ENCODE data around the gene PPP1R12B. TPM values are rescaled to one million over a fixed set of nuclear protein-coding genes. Genes with fewer than 3 reads are reported as not detected.
"Not testable (repeated sequence)": the region's sequence is repeated elsewhere in the genome, so short reads cannot be mapped to it uniquely, and the experiment has no call there.

Gene PPP1R12B
- total RNA-seq, 1 donor from 2014 or later, result 404 TPM

DNA sequence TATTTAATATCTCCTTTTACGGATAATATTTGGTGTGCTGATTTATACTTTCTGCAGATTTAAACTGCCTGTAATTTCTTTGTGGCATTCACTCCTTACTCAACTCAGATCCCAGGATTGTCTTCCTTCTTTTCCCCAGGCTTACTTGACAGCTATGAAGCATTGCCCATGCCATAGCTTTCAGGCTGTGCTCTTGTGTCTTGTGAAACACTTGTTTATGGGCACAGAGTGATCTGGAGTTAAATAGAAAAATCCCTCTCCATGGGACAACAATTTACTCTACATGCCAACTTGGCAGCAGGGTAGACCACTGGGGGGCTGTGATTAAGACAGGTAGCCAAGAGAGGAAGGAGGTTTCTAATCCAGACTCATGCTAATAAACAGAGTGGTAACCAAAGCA lies 57.4 kb downstream of the PPP1R12B start:
- Histone ChIP-seq H3K36me3 (no peaks in the 10 kb centered on the region), H3K4me1 (peaks cover 0 to 6% of the 10 kb centered on the region in 2 donors), H3K27me3 (no peaks in the 10 kb centered on the region), H3K9me3 (no peaks in the 10 kb centered on the region), H3K4me3 (no peak overlapping the region), H3K27ac (no peak overlapping the region)
- intact Hi-C loops (cut with DNase I), result no loop called here
- DNase-seq (ENCODE audit: low spot score in 2 of 2), result no peak
- TF ChIP-seq, protein P1, sequence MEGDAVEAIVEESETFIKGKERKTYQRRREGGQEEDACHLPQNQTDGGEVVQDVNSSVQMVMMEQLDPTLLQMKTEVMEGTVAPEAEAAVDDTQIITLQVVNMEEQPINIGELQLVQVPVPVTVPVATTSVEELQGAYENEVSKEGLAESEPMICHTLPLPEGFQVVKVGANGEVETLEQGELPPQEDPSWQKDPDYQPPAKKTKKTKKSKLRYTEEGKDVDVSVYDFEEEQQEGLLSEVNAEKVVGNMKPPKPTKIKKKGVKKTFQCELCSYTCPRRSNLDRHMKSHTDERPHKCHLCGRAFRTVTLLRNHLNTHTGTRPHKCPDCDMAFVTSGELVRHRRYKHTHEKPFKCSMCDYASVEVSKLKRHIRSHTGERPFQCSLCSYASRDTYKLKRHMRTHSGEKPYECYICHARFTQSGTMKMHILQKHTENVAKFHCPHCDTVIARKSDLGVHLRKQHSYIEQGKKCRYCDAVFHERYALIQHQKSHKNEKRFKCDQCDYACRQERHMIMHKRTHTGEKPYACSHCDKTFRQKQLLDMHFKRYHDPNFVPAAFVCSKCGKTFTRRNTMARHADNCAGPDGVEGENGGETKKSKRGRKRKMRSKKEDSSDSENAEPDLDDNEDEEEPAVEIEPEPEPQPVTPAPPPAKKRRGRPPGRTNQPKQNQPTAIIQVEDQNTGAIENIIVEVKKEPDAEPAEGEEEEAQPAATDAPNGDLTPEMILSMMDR (IDR thresholded peaks at IDR 0.05), result no peak

DNA sequence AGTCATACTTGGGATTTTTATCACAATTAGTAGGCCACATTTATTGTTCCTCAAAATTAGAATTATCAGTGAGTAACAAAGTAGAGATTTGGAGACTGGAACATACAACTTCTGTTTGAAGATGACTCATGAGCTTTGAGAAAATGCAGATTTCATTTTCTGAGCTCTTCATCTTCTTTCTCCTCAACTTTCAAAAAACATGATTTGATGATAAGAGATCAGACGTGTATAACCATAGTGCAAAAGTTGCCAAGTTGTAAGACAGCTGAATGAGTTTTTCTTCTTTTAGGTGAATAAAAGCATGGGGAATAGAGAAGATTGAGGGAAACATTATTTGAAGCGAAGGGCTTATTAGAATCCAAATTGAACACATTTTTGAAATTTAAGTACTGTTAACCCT lies 58.4 kb downstream of the PPP1R12B start:
- DNase-seq (ENCODE audit: low spot score in 2 of 2); H3K27me3 ChIP-seq; H3K4me3 ChIP-seq; intact Hi-C loops (cut with DNase I); H3K36me3 ChIP-seq; H3K4me1 ChIP-seq; H3K27ac ChIP-seq; H3K9me3 ChIP-seq: not testable (repeated sequence)

DNA sequence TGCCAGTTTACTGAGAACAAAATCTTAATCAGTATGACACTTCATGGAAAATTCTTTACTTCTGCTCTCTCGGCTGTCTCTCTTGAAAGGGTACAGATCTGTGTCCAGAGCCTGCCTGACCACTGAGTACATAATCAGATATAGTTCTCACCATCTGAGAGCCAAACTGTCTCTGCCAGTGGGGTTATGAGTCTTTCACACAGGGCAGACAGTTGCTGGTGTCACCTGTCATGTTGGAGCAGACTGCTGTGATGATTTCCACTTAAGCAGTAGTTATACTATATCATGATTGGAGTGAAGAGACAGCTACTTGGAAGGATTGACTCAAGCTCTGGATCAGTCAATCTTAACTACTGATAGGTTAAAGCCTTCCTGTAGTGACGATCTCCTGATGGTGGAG lies 58.9 kb downstream of the PPP1R12B start:
- H3K36me3 ChIP-seq; H3K9me3 ChIP-seq; intact Hi-C loops (cut with DNase I); H3K27ac ChIP-seq; DNase-seq (ENCODE audit: low spot score in 2 of 2); H3K27me3 ChIP-seq; H3K4me3 ChIP-seq; H3K4me1 ChIP-seq: not testable (repeated sequence)

DNA sequence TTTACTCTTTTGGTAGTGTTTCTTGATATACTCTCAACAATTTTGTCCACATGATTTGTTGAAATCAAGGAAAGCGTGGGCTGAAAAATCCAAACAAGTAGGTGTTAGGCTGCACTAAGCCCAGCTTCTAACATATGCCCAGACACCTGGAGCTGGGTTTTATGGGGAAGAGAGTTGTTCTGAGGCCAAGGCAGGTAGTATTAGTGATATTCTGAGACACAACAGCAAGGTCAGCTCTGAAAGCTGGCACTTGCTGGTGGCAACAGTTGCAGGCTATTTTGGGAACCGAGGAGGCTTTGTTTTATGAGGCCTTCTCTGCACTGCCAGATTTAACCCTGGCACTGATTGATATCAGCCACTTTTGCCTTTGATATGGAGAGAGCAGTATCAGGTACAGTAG lies 61.8 kb downstream of the PPP1R12B start:
- H3K4me3 ChIP-seq; H3K9me3 ChIP-seq; H3K4me1 ChIP-seq; H3K36me3 ChIP-seq; DNase-seq (ENCODE audit: low spot score in 2 of 2); H3K27me3 ChIP-seq; H3K27ac ChIP-seq: not testable (repeated sequence)
- intact Hi-C loops (cut with DNase I), result loop anchor here (5.0 kb wide), 1 partner anchor 68 kb away; the partner anchor contains the start of gene UBE2T

DNA sequence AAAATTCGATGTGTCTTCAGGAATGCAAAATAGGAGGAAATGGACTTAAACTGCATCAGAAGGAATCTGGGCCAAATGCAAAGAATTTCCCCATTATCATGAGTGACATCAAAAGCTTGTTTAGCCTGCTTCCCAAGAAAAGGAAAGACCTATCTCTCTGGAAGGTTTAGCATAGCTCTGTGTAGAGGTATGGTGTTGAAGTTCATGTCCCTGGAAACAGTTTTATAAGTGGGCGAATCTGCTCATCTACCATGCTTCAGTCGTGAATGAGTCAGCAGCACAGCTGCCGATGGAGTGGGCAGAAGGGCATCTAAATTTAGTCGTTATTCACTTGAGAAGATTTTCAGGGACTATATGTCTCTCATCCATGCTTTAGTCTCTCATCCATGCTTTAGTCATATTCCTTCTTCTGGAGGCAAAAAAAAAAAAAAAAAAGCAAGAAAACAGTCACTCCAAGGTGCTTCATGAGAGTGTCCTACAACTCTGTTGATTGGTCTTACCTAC lies 62.4 kb downstream of the PPP1R12B start:
- H3K9me3 ChIP-seq; H3K36me3 ChIP-seq; H3K4me1 ChIP-seq; H3K4me3 ChIP-seq; DNase-seq (ENCODE audit: low spot score in 2 of 2); H3K27me3 ChIP-seq; H3K27ac ChIP-seq: not testable (repeated sequence)
- intact Hi-C loops (cut with DNase I), result loop anchor here (5.0 kb wide), 1 partner anchor 69 kb away; the partner anchor contains the start of gene UBE2T

DNA sequence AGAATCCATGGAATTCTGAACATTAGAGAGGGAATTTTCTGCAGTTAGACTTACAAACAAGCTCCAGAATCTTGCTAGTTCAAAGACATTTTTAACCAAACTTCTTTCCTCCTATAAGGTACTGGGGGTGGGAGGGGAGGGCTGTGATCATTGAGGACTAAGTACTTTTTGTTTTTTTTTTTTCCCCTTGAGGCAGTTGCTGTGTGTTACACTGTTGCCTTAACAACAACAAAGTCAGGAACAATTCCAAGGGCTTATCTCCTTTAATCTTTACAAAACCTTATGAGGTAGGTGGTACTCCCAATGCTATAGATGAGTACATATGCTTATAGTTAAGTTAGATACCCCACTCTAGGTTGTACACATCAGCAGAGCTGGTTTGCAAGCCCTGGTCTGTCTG lies 62.9 kb downstream of the PPP1R12B start:
- Histone ChIP-seq H3K9me3 (no peaks in the 10 kb centered on the region), H3K36me3 (no peaks in the 10 kb centered on the region), H3K27ac (no peak overlapping the region), H3K4me1 (peaks cover 0 to 7% of the 10 kb centered on the region in 2 donors), H3K27me3 (no peaks in the 10 kb centered on the region), H3K4me3 (no peak overlapping the region)
- no peak for DNase-seq (ENCODE audit: low spot score in 2 of 2)
- intact Hi-C loops (cut with DNase I), result loop anchor here (5.0 kb wide), 1 partner anchor 69 kb away; the partner anchor contains the start of gene UBE2T
- TF ChIP-seq, protein P1 (IDR thresholded peaks at IDR 0.05), result no peak

DNA sequence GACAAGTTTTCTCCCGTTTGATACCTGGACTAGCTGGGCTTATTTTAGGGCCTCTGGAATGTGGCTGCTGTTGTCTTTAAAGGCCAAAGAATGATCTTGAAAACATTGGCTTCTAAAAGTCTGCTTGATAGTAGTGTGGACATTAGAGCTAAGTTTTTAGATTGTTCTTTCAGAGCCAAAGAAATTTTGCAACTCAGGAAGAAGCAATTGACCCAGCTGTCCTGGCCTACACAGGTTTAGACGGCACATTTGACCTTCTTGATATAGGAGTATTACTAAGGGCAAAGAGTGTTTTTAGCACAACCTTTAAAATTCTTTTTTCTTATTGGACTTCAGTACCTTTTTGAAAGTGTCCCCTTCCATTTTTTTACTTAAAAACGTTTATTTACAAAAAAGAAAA lies 63.9 kb downstream of the PPP1R12B start:
- H3K36me3 ChIP-seq; H3K4me3 ChIP-seq; DNase-seq (ENCODE audit: low spot score in 2 of 2); H3K27me3 ChIP-seq; H3K9me3 ChIP-seq; H3K27ac ChIP-seq; H3K4me1 ChIP-seq: not testable (repeated sequence)
- intact Hi-C loops (cut with DNase I), result loop anchor here (5.0 kb wide), 1 partner anchor 70 kb away; the partner anchor contains the start of gene UBE2T

DNA sequence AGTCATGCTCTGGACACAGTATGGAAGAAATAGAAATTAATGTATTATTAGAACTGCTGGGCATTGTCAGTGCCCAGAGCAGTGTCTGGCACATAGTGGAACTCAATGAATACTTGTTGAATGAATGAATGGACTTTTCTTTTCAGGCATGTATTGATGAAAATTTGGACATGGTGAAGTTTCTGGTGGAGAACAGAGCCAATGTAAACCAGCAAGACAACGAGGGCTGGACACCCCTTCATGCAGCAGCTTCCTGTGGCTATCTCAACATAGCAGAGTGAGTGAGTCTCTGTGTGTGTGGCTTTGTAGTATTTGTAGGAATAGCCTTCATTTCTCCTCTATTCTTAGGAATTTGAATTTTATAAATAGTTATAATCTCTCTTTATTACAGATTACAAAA lies 68.1 kb downstream of the PPP1R12B start:
- H3K4me3 ChIP-seq, result no peak overlapping the region
- intact Hi-C loops (cut with DNase I), result no loop called here
- no peak for DNase-seq (ENCODE audit: low spot score in 2 of 2)
- TF ChIP-seq, protein P1 (IDR thresholded peaks at IDR 0.05), result no peak
- no peaks in the 10 kb centered on the region for H3K36me3 ChIP-seq
- H3K4me1 ChIP-seq, result peaks cover 0 to 3% of the 10 kb centered on the region in 2 donors
- H3K27ac ChIP-seq, result no peak overlapping the region
- H3K9me3 ChIP-seq, result no peaks in the 10 kb centered on the region
- no peaks in the 10 kb centered on the region for H3K27me3 ChIP-seq

DNA sequence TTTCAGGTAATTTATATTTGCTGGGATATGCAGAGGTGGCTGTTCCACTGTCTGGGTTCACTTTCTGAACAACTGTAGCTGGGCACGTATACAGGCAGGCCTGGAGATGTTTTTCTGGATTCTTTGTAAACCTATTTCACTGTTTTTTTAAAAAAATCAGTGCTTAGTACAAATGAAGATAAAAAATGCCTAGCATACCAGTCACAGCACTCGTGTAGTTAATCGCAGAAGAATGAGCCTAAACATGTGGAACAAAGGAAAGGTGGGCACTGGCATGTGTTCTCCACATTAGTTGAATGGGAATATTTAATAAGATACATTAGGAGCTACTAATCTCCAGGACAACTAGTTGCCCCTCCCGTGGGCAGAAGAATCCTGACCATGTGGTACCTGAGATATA lies 68.6 kb downstream of the PPP1R12B start:
- H3K27me3 ChIP-seq; intact Hi-C loops (cut with DNase I); H3K4me3 ChIP-seq; H3K36me3 ChIP-seq; H3K4me1 ChIP-seq; DNase-seq (ENCODE audit: low spot score in 2 of 2); H3K9me3 ChIP-seq; H3K27ac ChIP-seq: not testable (repeated sequence)

DNA sequence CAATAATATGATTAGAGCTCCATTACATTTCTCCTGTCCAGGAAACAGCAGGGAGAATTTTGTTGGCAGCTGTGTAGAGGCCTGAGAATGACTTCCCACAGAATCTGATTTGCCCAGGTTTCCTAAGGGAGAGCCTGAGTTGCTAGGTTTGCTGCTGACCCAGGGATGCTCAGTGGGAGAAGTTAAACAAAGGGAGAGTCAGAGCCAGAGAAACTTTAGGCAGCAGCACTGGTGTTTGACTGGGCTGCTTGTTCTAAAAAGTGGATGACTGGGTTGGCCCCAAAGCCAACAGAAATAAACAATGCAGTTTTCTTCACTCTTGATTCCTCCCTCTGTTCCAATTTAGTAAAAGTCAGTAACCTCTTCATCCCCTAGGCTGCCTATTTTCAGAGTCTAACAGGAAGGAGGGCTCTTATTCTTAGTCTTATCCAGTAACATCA lies 69.3 kb downstream of the PPP1R12B start:
- H3K4me1 ChIP-seq; intact Hi-C loops (cut with DNase I); DNase-seq (ENCODE audit: low spot score in 2 of 2); H3K9me3 ChIP-seq; H3K36me3 ChIP-seq; H3K27ac ChIP-seq; H3K4me3 ChIP-seq; H3K27me3 ChIP-seq: not testable (repeated sequence)

DNA sequence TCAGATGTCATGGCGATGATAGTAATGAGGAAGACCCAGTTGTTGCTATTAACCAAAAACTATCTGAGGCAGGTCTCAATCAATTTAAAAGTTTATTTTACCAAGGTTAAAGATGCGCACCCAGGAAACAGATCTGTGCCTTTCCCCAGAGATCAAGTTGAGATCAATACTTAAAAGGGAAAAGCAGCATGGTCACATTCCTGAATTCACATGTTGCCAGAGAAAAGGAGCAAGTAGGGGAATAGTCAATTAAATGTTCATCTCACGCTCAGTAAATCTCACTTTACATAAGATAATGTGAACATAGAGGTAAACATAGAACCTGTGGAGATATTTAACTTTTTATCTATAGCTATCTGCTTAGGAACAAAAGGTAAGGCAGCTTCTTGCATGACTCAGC lies 71.2 kb downstream of the PPP1R12B start:
- DNase-seq (ENCODE audit: low spot score in 2 of 2); H3K27me3 ChIP-seq; H3K36me3 ChIP-seq; H3K27ac ChIP-seq; H3K4me3 ChIP-seq; H3K4me1 ChIP-seq; intact Hi-C loops (cut with DNase I); H3K9me3 ChIP-seq: not testable (repeated sequence)
